ENCODE results near the gene GALNT14. TPM values are rescaled to one million over a fixed set of nuclear protein-coding genes. Genes with fewer than 3 reads are reported as not detected.

GALNT14 gene
- total RNA-seq, 1 experiment from 2014 or later: 2.7 TPM

GRCh38 chr2:30926606-30927005 is 211.6 kb downstream of the GALNT14 start:
- no peak overlapping the region for H3K56ac ChIP-seq (ENCODE audit: insufficient read length, low read depth, low read length)
- H2BK5ac ChIP-seq (ENCODE audit: insufficient read length, low read length): no peak overlapping the region
- peaks cover 2% of the 10 kb centered on the region for H4K20me1 ChIP-seq (ENCODE audit: control insufficient read depth, insufficient read depth, insufficient read length)
- no peak overlapping the region for H2AFZ ChIP-seq (ENCODE audit: low read length)
- no peak for DNase-seq
- Mint-ChIP-seq H3K27me3 (ENCODE audit: low read depth) (no peaks in the 10 kb centered on the region; the same call in 1 of the 2 replicates), H3K4me3 (no peak overlapping the region), H3K9me3 (no peaks in the 10 kb centered on the region), H3K27ac (no peak overlapping the region), H3K36me3 (ENCODE audit: insufficient read depth in 1 of 3, low read depth in 3 of 3) (no peaks in the 10 kb centered on the region), H3K4me1 (peaks cover 3 to 4% of the 10 kb centered on the region in 2 experiments; a peak in 2 of 4 replicates)
- no peaks in the 10 kb centered on the region for H3K27me3 ChIP-seq (ENCODE audit: insufficient read depth, low read length)
- H3K23ac ChIP-seq (ENCODE audit: insufficient read length, low read depth, low read length): no peak overlapping the region
- no CpG with 5 or more reads among the region's 5 CpGs for WGBS (ENCODE audit: extremely low coverage, insufficient read length, low lambda C conversion rate)
- no peak for TF ChIP-seq CTCF (conservative IDR thresholded peaks at IDR 0.05)
- H2BK120ac ChIP-seq (ENCODE audit: low read depth, low read length, poor library complexity, severe bottlenecking): no peak overlapping the region
- H3T11ph ChIP-seq (ENCODE audit: low read length): no peak overlapping the region
- no peak overlapping the region for H4K91ac ChIP-seq (ENCODE audit: insufficient read length, low read depth, low read length)
- H4K5ac ChIP-seq (ENCODE audit: insufficient read length, low read depth, low read length): no peak overlapping the region
- no peak overlapping the region for H2AK5ac ChIP-seq (ENCODE audit: insufficient read length, low read length)
- no peak overlapping the region for H2BK12ac ChIP-seq (ENCODE audit: insufficient read length, low read depth, low read length)
- H2BK20ac ChIP-seq (ENCODE audit: low read depth, low read length, poor library complexity, severe bottlenecking): no peak overlapping the region
- H3K4ac ChIP-seq (ENCODE audit: low read depth, low read length): no peak overlapping the region
- no peaks in the 10 kb centered on the region for H3K23me2 ChIP-seq (ENCODE audit: insufficient read length, low read depth, low read length, poor library complexity, severe bottlenecking)
- no peaks in the 10 kb centered on the region for H3K4me1 ChIP-seq (ENCODE audit: insufficient read depth, low read length)
- H3K27ac ChIP-seq (ENCODE audit: insufficient read length, low read depth, low read length): no peak overlapping the region
- H3K79me1 ChIP-seq (ENCODE audit: insufficient read depth, low read depth, low read length, poor library complexity, severe bottlenecking): no peaks in the 10 kb centered on the region
- no peak overlapping the region for H2BK15ac ChIP-seq (ENCODE audit: low read depth, low read length)
- H4K8ac ChIP-seq (replicated peaks; ENCODE audit: insufficient read length, low read depth, low read length): no peak overlapping the region
- no peaks in the 10 kb centered on the region for H3K79me2 ChIP-seq (ENCODE audit: insufficient read depth, low read length)
- no peak overlapping the region for H3K4me2 ChIP-seq (ENCODE audit: insufficient read depth, insufficient read length, low read length)
- no peak overlapping the region for H3K14ac ChIP-seq (ENCODE audit: insufficient read depth, low read length)
- H3K9me3 ChIP-seq (ENCODE audit: control insufficient read depth, low read depth, low read length): no peaks in the 10 kb centered on the region
- H3K18ac ChIP-seq (ENCODE audit: insufficient read length, low read depth, low read length): no peak overlapping the region
- no peak overlapping the region for H3K9ac ChIP-seq (ENCODE audit: extremely low read depth, insufficient read length, low read length)

All from H9 (cell line).